ENCODE data around the gene EPC1.

Gene EPC1

DNA sequence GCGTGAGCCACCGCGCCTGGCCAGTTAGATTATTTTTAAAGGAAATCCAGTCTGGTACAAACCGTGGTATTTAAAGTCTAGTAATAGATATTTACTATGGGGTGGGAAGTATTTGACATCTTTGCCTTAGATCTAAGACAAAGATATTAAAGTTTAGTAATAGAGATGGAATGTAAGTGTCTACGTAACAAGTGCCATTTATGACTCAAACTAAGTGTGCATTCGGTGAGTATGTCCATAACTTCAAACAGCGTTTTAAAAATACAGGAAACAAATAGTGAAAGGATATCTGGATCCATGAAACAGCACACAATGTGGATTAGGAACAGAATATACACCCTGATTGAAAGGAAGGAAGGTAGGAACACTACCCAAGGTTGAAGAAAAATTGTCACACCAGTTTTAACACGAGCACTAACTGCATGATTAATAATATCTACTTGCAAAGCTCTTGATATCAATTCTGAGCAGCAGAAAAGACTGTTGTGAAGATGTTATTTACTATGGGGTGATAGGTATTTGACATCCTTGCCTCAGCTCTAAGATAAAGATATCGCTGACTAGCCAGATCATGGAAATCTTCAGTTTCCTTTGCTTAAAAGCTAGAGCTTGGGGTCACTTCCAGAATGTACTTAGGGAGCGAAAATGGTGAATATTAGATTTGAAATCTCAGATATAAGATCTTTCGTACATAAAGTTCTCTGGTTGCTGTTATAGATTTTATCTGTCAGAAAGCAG lies 48.7 kb downstream of the EPC1 start:
- no peaks in the 10 kb centered on the region for H3K27me3 ChIP-seq (ENCODE audit: control insufficient read depth in 2 of 2, insufficient read depth in 2 of 2, low read length in 2 of 2)
- H3K4me1 ChIP-seq (ENCODE audit: control insufficient read depth in 2 of 2, insufficient read depth in 2 of 2, low read length in 2 of 2), result no peaks in the 10 kb centered on the region
- H3K36me3 ChIP-seq (ENCODE audit: control insufficient read depth in 2 of 2, insufficient read depth in 2 of 2, low read length in 2 of 2), result peaks cover 2 to 3% of the 10 kb centered on the region in 2 donors
- H3K27ac ChIP-seq (ENCODE audit: low read depth in 2 of 2, low read length in 2 of 2), result no peak overlapping the region
- no peak overlapping the region for H3K9ac ChIP-seq (ENCODE audit: low read depth in 1 of 2, low read length in 2 of 2)
- no peak overlapping the region for H3K4me3 ChIP-seq (ENCODE audit: low read length in 2 of 2)
- H3K9me3 ChIP-seq (ENCODE audit: control insufficient read depth in 2 of 2, low read length in 2 of 2), result no peaks in the 10 kb centered on the region

DNA sequence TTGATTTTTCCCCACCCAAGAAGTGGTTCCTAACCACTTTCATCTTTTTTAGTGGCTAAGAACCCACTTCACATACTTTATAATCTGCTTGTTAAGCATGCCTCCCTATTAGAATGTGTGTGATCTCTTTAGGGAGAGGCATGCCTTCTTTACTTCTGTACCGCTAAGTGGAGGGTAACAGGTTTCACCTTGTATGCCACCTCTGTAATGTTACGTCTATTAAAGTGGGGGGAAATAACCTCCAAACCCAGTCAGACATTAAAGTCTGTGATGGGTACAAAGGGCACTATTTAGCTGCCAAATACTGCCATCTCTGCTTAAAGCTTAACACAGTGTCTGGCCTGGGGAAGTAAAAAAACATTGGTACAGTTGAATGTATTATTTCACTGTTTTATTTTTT lies 51.9 kb downstream of the EPC1 start:
- Histone ChIP-seq H3K27ac (ENCODE audit: low read depth in 2 of 2, low read length in 2 of 2) (no peak overlapping the region), H3K9ac (ENCODE audit: low read depth in 1 of 2, low read length in 2 of 2) (no peak overlapping the region), H3K9me3 (ENCODE audit: control insufficient read depth in 2 of 2, low read length in 2 of 2) (no peaks in the 10 kb centered on the region), H3K27me3 (ENCODE audit: control insufficient read depth in 2 of 2, insufficient read depth in 2 of 2, low read length in 2 of 2) (no peaks in the 10 kb centered on the region), H3K36me3 (ENCODE audit: control insufficient read depth in 2 of 2, insufficient read depth in 2 of 2, low read length in 2 of 2) (peaks cover 14 to 20% of the 10 kb centered on the region in 2 donors), H3K4me1 (ENCODE audit: control insufficient read depth in 2 of 2, insufficient read depth in 2 of 2, low read length in 2 of 2) (no peaks in the 10 kb centered on the region), H3K4me3 (ENCODE audit: low read length in 2 of 2) (no peak overlapping the region)

DNA sequence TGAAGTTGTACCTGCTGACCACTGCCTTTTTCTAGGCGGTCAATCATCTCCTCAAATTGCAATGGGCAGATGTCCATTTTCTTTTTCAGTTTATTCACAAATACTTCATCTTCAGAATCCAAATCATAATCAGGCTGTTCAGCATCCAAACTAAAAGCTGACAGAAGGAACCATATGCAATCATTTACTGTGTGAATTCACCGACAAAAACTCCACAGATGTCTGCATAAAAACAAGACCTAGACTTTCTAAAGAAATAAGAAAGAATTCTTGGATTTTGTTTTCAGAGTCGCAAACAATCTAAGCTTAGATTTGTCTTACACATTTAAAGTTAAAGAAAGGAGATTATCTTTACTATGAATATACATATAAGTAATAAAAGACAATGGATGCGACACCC lies 53.4 kb downstream of the EPC1 start:
- H3K9me3 ChIP-seq (ENCODE audit: control insufficient read depth in 2 of 2, low read length in 2 of 2), result no peaks in the 10 kb centered on the region
- peaks cover 19 to 24% of the 10 kb centered on the region in 2 donors for H3K36me3 ChIP-seq (ENCODE audit: control insufficient read depth in 2 of 2, insufficient read depth in 2 of 2, low read length in 2 of 2)
- H3K9ac ChIP-seq (ENCODE audit: low read depth in 1 of 2, low read length in 2 of 2), result no peak overlapping the region
- H3K4me3 ChIP-seq (ENCODE audit: low read length in 2 of 2), result no peak overlapping the region
- no peaks in the 10 kb centered on the region for H3K27me3 ChIP-seq (ENCODE audit: control insufficient read depth in 2 of 2, insufficient read depth in 2 of 2, low read length in 2 of 2)
- no peaks in the 10 kb centered on the region for H3K4me1 ChIP-seq (ENCODE audit: control insufficient read depth in 2 of 2, insufficient read depth in 2 of 2, low read length in 2 of 2)
- no peak overlapping the region for H3K27ac ChIP-seq (ENCODE audit: low read depth in 2 of 2, low read length in 2 of 2)

DNA sequence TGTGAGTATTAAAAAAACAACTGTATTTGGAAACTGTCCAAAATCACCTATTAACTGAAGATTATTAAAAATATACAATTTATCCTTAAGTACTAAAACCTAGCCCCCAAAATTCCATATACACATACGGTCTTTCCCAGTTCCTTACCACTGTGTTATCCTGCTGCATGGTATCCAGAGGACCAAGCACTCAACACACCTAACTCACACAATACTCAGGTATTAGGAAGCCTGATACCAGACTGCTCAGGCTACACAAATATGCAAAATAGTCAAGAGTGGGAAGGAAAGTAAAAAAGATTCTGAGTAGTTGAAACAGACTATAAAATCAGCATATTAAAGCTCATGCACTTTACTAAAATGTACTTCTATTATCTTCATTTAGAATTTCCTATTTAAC lies 67.2 kb downstream of the EPC1 start:
- no peak overlapping the region for H3K4me3 ChIP-seq (ENCODE audit: low read length in 2 of 2)
- H3K9ac ChIP-seq (ENCODE audit: low read depth in 1 of 2, low read length in 2 of 2), result no peak overlapping the region
- no peaks in the 10 kb centered on the region for H3K27me3 ChIP-seq (ENCODE audit: control insufficient read depth in 2 of 2, insufficient read depth in 2 of 2, low read length in 2 of 2)
- no peaks in the 10 kb centered on the region for H3K9me3 ChIP-seq (ENCODE audit: control insufficient read depth in 2 of 2, low read length in 2 of 2)
- no peak overlapping the region for H3K27ac ChIP-seq (ENCODE audit: low read depth in 2 of 2, low read length in 2 of 2)
- H3K36me3 ChIP-seq (ENCODE audit: control insufficient read depth in 2 of 2, insufficient read depth in 2 of 2, low read length in 2 of 2), result peaks cover 23 to 33% of the 10 kb centered on the region in 2 donors
- H3K4me1 ChIP-seq (ENCODE audit: control insufficient read depth in 2 of 2, insufficient read depth in 2 of 2, low read length in 2 of 2), result no peaks in the 10 kb centered on the region

DNA sequence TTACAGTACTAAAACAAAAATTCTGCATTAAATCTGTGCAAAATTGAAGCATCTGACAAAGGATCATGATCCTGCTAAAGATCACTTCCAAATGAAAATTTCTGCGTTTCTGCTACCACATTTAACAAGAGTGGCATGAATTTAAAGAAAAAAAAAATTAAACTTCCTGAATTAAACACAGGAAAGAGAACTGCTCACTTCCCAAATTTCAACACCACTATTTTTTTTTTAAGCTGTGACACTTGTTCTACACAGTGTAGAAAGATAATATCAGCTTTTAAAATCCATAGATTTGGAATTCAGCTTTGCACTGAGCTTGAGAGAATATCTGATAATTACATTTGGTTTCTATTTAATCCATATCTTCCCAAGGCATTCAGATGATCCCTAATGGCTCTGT lies 73.6 kb downstream of the EPC1 start:
- Histone ChIP-seq H3K4me3 (ENCODE audit: low read length in 2 of 2) (no peak overlapping the region), H3K27me3 (ENCODE audit: control insufficient read depth in 2 of 2, insufficient read depth in 2 of 2, low read length in 2 of 2) (no peaks in the 10 kb centered on the region), H3K36me3 (ENCODE audit: control insufficient read depth in 2 of 2, insufficient read depth in 2 of 2, low read length in 2 of 2) (peaks cover 45 to 47% of the 10 kb centered on the region in 2 donors), H3K4me1 (ENCODE audit: control insufficient read depth in 2 of 2, insufficient read depth in 2 of 2, low read length in 2 of 2) (no peaks in the 10 kb centered on the region), H3K9ac (ENCODE audit: low read depth in 1 of 2, low read length in 2 of 2) (no peak overlapping the region), H3K27ac (ENCODE audit: low read depth in 2 of 2, low read length in 2 of 2) (no peak overlapping the region), H3K9me3 (ENCODE audit: control insufficient read depth in 2 of 2, low read length in 2 of 2) (no peaks in the 10 kb centered on the region)

DNA sequence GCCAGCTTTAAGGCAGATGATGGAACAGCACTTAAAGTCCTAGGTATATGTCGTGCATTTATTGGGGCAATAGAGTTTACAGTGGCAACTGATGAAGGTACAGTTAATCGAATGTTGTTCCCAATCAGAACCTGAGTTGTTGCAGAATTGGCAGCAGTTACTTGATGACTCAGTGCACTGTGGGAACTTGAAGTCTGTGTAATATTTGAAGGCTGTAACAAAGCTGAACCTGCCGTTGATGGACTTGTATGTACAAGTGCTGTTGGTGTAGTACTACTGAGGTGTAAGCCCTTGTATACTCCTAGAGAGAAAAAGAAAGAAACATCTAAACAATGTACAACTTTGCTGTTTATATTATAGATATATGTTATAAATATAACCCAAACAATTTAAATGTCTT lies 75.3 kb downstream of the EPC1 start:
- no peaks in the 10 kb centered on the region for H3K27me3 ChIP-seq (ENCODE audit: control insufficient read depth in 2 of 2, insufficient read depth in 2 of 2, low read length in 2 of 2)
- no peak overlapping the region for H3K9ac ChIP-seq (ENCODE audit: low read depth in 1 of 2, low read length in 2 of 2)
- peaks cover 57 to 58% of the 10 kb centered on the region in 2 donors for H3K36me3 ChIP-seq (ENCODE audit: control insufficient read depth in 2 of 2, insufficient read depth in 2 of 2, low read length in 2 of 2)
- no peak overlapping the region for H3K27ac ChIP-seq (ENCODE audit: low read depth in 2 of 2, low read length in 2 of 2)
- no peaks in the 10 kb centered on the region for H3K9me3 ChIP-seq (ENCODE audit: control insufficient read depth in 2 of 2, low read length in 2 of 2)
- no peaks in the 10 kb centered on the region for H3K4me1 ChIP-seq (ENCODE audit: control insufficient read depth in 2 of 2, insufficient read depth in 2 of 2, low read length in 2 of 2)
- no peak overlapping the region for H3K4me3 ChIP-seq (ENCODE audit: low read length in 2 of 2)

DNA sequence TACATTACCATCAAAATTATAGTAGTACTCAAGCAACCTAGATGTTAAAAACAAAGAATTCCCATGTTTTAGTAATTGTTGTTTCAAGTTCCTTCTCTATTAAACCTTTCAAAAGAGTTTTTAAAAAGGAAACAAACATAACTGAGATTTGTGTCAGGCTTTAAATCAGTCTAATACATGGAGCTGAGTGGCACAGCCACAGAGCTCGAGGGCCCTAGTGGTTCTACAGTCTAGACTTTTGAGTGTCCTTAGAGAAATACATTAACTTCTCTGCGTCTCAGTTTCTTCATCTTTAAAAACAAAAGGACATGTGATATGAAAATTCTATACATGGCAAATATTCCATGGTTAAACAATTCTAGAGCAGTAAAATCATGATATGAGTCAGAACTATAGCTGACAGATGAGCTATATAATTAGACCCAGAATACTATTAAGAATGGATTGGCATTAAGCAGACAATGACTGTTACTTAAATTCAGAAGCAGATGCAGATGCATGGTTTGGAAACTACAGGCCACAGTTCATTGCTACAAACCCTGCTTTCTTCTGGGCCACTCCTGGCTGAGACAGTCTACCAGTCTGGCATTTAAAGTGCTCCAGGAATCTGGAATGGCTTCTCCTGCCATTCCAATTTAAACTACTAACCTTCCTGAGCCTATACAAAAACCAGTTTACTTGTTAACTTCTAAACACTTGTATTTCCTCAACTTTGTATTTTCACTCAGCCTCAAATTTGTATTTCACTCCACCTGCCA lies 77.4 kb downstream of the EPC1 start:
- Histone ChIP-seq H3K36me3 (ENCODE audit: control insufficient read depth in 2 of 2, insufficient read depth in 2 of 2, low read length in 2 of 2) (peaks cover 53 to 57% of the 10 kb centered on the region in 2 donors), H3K4me1 (ENCODE audit: control insufficient read depth in 2 of 2, insufficient read depth in 2 of 2, low read length in 2 of 2) (no peaks in the 10 kb centered on the region), H3K4me3 (ENCODE audit: low read length in 2 of 2) (no peak overlapping the region), H3K9me3 (ENCODE audit: control insufficient read depth in 2 of 2, low read length in 2 of 2) (no peaks in the 10 kb centered on the region), H3K9ac (ENCODE audit: low read depth in 1 of 2, low read length in 2 of 2) (no peak overlapping the region), H3K27ac (ENCODE audit: low read depth in 2 of 2, low read length in 2 of 2) (no peak overlapping the region), H3K27me3 (ENCODE audit: control insufficient read depth in 2 of 2, insufficient read depth in 2 of 2, low read length in 2 of 2) (no peaks in the 10 kb centered on the region)

DNA sequence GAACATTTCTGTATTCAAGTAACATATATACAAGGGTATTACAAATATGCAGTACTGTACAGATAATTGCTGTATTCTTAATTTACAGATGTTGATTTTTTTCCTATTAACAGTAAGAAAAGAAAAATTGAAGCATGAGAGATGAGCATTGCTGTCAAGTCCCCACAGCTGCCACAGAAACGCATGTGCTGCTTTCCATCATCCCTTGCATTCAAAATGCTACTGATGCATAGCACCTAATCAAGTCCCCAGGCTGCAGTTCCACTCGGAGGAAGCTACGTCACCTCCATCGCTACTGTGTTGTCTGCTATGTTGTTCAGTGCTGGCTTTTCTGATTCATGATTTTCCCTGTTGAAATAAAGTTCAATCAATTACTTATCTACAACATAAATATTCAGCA lies 78.2 kb downstream of the EPC1 start:
- H3K4me3 ChIP-seq (ENCODE audit: low read length in 2 of 2), result no peak overlapping the region
- no peak overlapping the region for H3K27ac ChIP-seq (ENCODE audit: low read depth in 2 of 2, low read length in 2 of 2)
- no peaks in the 10 kb centered on the region for H3K27me3 ChIP-seq (ENCODE audit: control insufficient read depth in 2 of 2, insufficient read depth in 2 of 2, low read length in 2 of 2)
- peaks cover 53 to 56% of the 10 kb centered on the region in 2 donors for H3K36me3 ChIP-seq (ENCODE audit: control insufficient read depth in 2 of 2, insufficient read depth in 2 of 2, low read length in 2 of 2)
- H3K9ac ChIP-seq (ENCODE audit: low read depth in 1 of 2, low read length in 2 of 2), result no peak overlapping the region
- no peaks in the 10 kb centered on the region for H3K9me3 ChIP-seq (ENCODE audit: control insufficient read depth in 2 of 2, low read length in 2 of 2)
- H3K4me1 ChIP-seq (ENCODE audit: control insufficient read depth in 2 of 2, insufficient read depth in 2 of 2, low read length in 2 of 2), result no peaks in the 10 kb centered on the region

DNA sequence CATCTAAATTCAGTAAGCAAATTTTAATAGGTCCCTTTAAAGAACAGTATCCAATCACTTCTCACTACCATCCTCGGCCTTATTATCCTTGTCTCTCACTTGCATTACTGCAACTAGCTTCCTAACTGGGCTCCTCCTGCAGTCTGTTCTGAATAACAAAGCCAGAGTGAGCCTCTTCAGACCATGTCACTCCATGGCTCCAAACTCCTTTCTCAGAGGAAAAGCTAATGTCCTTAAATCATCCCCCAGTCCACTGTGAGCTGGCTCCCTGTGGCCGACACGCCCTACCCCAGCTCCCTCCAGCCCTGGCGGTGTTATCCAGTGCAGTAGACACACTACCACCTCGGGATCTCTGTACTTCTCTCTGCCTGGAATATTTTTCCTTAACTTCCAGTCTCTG lies 80.0 kb downstream of the EPC1 start:
- H3K36me3 ChIP-seq (ENCODE audit: control insufficient read depth in 2 of 2, insufficient read depth in 2 of 2, low read length in 2 of 2), result peaks cover 43 to 44% of the 10 kb centered on the region in 2 donors

DNA sequence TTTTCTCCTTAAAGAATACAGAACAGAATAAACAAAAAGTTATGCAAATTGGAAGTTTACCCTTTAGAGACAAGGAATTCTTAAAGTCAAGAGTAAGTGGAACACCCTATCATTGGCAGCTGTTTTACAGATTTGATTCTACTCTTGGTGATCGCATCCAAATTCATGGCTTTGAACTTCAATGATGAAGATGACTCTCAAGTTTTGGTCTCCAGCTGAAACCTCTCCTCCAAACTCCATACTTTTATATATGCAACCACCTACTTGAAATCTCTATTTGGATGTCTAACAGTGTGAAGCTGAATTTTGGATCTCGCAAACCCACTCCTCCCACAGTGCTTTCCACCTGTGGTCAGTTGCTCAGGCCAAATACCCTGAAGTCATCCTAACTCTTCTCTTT lies 80.4 kb downstream of the EPC1 start:
- Histone ChIP-seq H3K4me1 (ENCODE audit: control insufficient read depth in 2 of 2, insufficient read depth in 2 of 2, low read length in 2 of 2) (no peaks in the 10 kb centered on the region), H3K36me3 (ENCODE audit: control insufficient read depth in 2 of 2, insufficient read depth in 2 of 2, low read length in 2 of 2) (peaks cover 38 to 39% of the 10 kb centered on the region in 2 donors), H3K27me3 (ENCODE audit: control insufficient read depth in 2 of 2, insufficient read depth in 2 of 2, low read length in 2 of 2) (no peaks in the 10 kb centered on the region)

More for the DNA sequence above, 80.0 kb downstream of the EPC1 start:
- no peak overlapping the region for H3K4me3 ChIP-seq (ENCODE audit: low read length in 2 of 2)
- no peaks in the 10 kb centered on the region for H3K4me1 ChIP-seq (ENCODE audit: control insufficient read depth in 2 of 2, insufficient read depth in 2 of 2, low read length in 2 of 2)
- no peaks in the 10 kb centered on the region for H3K9me3 ChIP-seq (ENCODE audit: control insufficient read depth in 2 of 2, low read length in 2 of 2)
- no peak overlapping the region for H3K9ac ChIP-seq (ENCODE audit: low read depth in 1 of 2, low read length in 2 of 2)
- no peaks in the 10 kb centered on the region for H3K27me3 ChIP-seq (ENCODE audit: control insufficient read depth in 2 of 2, insufficient read depth in 2 of 2, low read length in 2 of 2)
- H3K27ac ChIP-seq (ENCODE audit: low read depth in 2 of 2, low read length in 2 of 2), result no peak overlapping the region

More for the DNA sequence above, 80.4 kb downstream of the EPC1 start:
- H3K4me3 ChIP-seq (ENCODE audit: low read length in 2 of 2), result no peak overlapping the region
- H3K9me3 ChIP-seq (ENCODE audit: control insufficient read depth in 2 of 2, low read length in 2 of 2), result no peaks in the 10 kb centered on the region
- H3K27ac ChIP-seq (ENCODE audit: low read depth in 2 of 2, low read length in 2 of 2), result no peak overlapping the region
- H3K9ac ChIP-seq (ENCODE audit: low read depth in 1 of 2, low read length in 2 of 2), result no peak overlapping the region

All from mucosa of rectum (tissue), 2 donors.